Gastroesophageal sphincter (tissue), 3 donors: ENCODE measurements around the gene COL5A2.

Experiments
- EP300 ChIP-seq: sonication (generic); formaldehyde crosslinking; IDR thresholded peaks from one replicate; pipeline ENCODE4 v1.6.1; 2017; ENCODE audit warnings: antibody characterized with exemption, mild to moderate bottlenecking
- POLR2A ChIP-seq, 2 donors: fragments of 450-650 bp; IDR thresholded peaks; one replicate each; pipeline ENCODE4 v1.6.1; 2017; ENCODE audit warnings: antibody characterized with exemption in 2 of 2, mild to moderate bottlenecking in 2 of 2, moderate library complexity in 1 of 2
- POLR2AphosphoS5 ChIP-seq: sonication (generic); formaldehyde crosslinking; IDR thresholded peaks from one replicate; pipeline ENCODE4 v1.6.1; 2017; ENCODE audit warnings: antibody characterized with exemption
- TF ChIP-seq, protein P1 (sequence below), 4 experiments: fragments of 200-600 bp in 2 of 4; fragments of 450-650 bp in 2 of 4; sonication (generic) in 1 of 4; IDR thresholded peaks; one replicate each; pipeline ENCODE4 v1.5.1; 2017 to 2019; ENCODE audit warnings: antibody characterized with exemption in 4 of 4, mild to moderate bottlenecking in 2 of 4, moderate library complexity in 2 of 4

DNA sequence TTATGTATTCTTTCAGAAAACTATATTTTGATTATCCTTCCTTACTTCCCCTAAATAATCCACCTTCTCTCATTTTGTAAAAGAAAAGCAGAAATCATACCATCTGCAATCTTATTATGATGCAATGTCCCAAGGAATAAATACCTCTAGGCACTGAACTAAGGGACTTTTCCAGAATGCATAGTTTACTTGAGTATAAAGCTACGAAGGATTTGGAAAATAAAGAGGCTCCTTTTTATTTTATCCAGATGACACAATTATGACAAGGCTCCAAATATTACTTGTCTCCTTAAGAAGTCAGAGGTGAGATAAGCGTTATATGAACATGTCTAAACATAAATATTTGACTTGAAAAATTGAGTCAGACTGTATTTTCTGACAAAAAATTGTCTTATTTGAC lies 133.2 kb downstream of the COL5A2 start:
- TF ChIP-seq, protein P1, sequence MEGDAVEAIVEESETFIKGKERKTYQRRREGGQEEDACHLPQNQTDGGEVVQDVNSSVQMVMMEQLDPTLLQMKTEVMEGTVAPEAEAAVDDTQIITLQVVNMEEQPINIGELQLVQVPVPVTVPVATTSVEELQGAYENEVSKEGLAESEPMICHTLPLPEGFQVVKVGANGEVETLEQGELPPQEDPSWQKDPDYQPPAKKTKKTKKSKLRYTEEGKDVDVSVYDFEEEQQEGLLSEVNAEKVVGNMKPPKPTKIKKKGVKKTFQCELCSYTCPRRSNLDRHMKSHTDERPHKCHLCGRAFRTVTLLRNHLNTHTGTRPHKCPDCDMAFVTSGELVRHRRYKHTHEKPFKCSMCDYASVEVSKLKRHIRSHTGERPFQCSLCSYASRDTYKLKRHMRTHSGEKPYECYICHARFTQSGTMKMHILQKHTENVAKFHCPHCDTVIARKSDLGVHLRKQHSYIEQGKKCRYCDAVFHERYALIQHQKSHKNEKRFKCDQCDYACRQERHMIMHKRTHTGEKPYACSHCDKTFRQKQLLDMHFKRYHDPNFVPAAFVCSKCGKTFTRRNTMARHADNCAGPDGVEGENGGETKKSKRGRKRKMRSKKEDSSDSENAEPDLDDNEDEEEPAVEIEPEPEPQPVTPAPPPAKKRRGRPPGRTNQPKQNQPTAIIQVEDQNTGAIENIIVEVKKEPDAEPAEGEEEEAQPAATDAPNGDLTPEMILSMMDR (IDR thresholded peaks at IDR 0.05) = no peak
- TF ChIP-seq EP300 (no peak), POLR2AphosphoS5 (no peak), POLR2A (IDR thresholded peaks at IDR 0.05) (no peak)
